GM20000 (cell line): Measurements from ENCODE around the gene TCFL5.

Experiments
- DNase-seq: peaks from one replicate; pipeline ENCODE4 v3.0.0; 2012; ENCODE audit warnings: low spot score
- CTCF ChIP-seq: IDR thresholded peaks from 2 replicates; pipeline ENCODE4 v1.5.1; 2012; ENCODE audit warnings: mild to moderate bottlenecking, control low read depth; ENCODE audit errors: extremely low read depth, missing control alignments

Gene TCFL5

GRCh38 chr20:62816884-62817873 is 44.4 kb downstream of the TCFL5 start, which contains the start of gene COL9A3:
Gene COL9A3 (plus strand): TSS chr20:62817050. CDS start chr20:62817065, 15 bp downstream.
- DNase-seq: no peak
- no peak for TF ChIP-seq CTCF

- no peak for DNase-seq
- TF ChIP-seq CTCF: no peak
These were observed 45.4 kb downstream of the TCFL5 start for GRCh38 chr20:62816031-62816883.

GRCh38 chr20:62815066-62815991 is 46.3 kb downstream of the TCFL5 start:
- no peak for DNase-seq
- no peak for TF ChIP-seq CTCF

GRCh38 chr20:62814709-62815065 is 46.9 kb downstream of the TCFL5 start:
- TF ChIP-seq CTCF: no peak

GRCh38 chr20:62814060-62814708 is 47.4 kb downstream of the TCFL5 start:
- TF ChIP-seq CTCF: no peak

More at GRCh38 chr20:62814709-62815065, 46.9 kb downstream of the TCFL5 start:
- no peak for DNase-seq

GRCh38 chr20:62813588-62813987 is 48.0 kb downstream of the TCFL5 start:
- DNase-seq: no peak
- no peak for TF ChIP-seq CTCF

More at GRCh38 chr20:62814060-62814708, 47.4 kb downstream of the TCFL5 start:
- no peak for DNase-seq
